Stimulated activated naive B cell treated with anti-CD40 and anti-IgM and Interleukin-4, amounts not matched to agents 10 μg/mL and 1 μg/mL and 100 μg/mL, for 72 hours (primary cell): Measurements from ENCODE around the gene SDHC.
"Not testable (repeated sequence)": the region's sequence is repeated elsewhere in the genome, so short reads cannot be mapped to it uniquely, and the experiment has no call there.

Source experiments
- ATAC-seq, 2 donors: fragments of 150-1000 bp; cut with Tn5 transposase; replicated peaks; 2 replicates each; pipeline ENCODE4 v1.10.0; 2021; ENCODE audit warnings: moderate library complexity in 1 of 2
- DNase-seq: peaks from one replicate; pipeline ENCODE4 v3.0.0; 2021
- H3K27ac Mint-ChIP-seq: one replicate; pipeline ENCODE4 v1.8.0; 2022; ENCODE audit warnings: mild to moderate bottlenecking, mixed read lengths
- H3K27me3 Mint-ChIP-seq, 2 donors: one replicate each; pipeline ENCODE4 v1.8.0; 2022; ENCODE audit warnings: mixed read lengths in 2 of 2
- H3K36me3 Mint-ChIP-seq, 2 donors: one replicate each; pipeline ENCODE4 v1.8.0; 2022; ENCODE audit warnings: mixed read lengths in 2 of 2, mild to moderate bottlenecking in 1 of 2
- H3K4me1 Mint-ChIP-seq, 2 donors: one replicate each; pipeline ENCODE4 v1.8.0; 2022; ENCODE audit warnings: mixed read lengths in 2 of 2, mild to moderate bottlenecking in 1 of 2
- H3K4me3 Mint-ChIP-seq, 2 donors: one replicate each; pipeline ENCODE4 v1.8.0; 2022; ENCODE audit warnings: mild to moderate bottlenecking in 2 of 2, mixed read lengths in 2 of 2, moderate library complexity in 1 of 2
- H3K9me3 Mint-ChIP-seq, 2 donors: one replicate each; pipeline ENCODE4 v1.8.0; 2022; ENCODE audit warnings: mixed read lengths in 2 of 2, mild to moderate bottlenecking in 1 of 2

The SDHC gene

GRCh38 chr1:161406551-161406950, 92.4 kb downstream of the SDHC start:
- not testable (repeated sequence) for H3K27me3 Mint-ChIP-seq, ATAC-seq, DNase-seq, H3K4me3 Mint-ChIP-seq, H3K9me3 Mint-ChIP-seq, H3K36me3 Mint-ChIP-seq, H3K27ac Mint-ChIP-seq
- peaks cover 12 to 15% of the 10 kb centered on the region in 2 donors for H3K4me1 Mint-ChIP-seq

DNA sequence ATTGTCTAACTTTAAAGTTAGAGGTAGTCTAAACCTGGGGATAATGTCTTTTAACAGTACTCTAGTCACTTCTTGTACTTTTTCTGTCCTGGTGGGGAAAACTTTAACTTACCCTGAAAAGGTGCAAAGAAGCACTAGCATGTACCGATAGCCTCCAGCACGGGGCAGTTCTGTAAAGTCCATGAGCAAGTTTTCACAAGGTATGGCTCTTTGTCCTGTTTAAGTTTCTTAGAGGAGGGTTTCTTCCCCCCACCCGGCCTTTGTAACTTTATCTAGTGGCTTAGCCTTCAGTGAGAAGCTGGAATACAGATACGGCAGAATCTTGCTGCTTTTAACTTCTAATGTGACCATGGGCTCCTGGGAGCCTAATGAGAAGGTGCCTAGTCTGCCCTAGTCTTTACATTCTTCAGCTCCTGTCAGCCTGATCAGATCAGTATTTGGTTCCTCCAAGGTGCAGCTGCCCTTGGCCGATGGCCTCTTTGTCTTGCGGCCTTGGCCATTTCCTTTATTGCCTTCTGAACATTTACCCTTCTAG, 93.3 kb downstream of the SDHC start:
- ATAC-seq (no peak), DNase-seq (no peak)
- Mint-ChIP-seq H3K9me3 (no peaks in the 10 kb centered on the region), H3K4me3 (no peak overlapping the region), H3K4me1 (peaks cover 12 to 15% of the 10 kb centered on the region in 2 donors), H3K27ac (no peak overlapping the region), H3K36me3 (peaks cover 2 to 3% of the 10 kb centered on the region in 2 donors), H3K27me3 (peaks cover 0 to 8% of the 10 kb centered on the region in 2 donors)

DNA sequence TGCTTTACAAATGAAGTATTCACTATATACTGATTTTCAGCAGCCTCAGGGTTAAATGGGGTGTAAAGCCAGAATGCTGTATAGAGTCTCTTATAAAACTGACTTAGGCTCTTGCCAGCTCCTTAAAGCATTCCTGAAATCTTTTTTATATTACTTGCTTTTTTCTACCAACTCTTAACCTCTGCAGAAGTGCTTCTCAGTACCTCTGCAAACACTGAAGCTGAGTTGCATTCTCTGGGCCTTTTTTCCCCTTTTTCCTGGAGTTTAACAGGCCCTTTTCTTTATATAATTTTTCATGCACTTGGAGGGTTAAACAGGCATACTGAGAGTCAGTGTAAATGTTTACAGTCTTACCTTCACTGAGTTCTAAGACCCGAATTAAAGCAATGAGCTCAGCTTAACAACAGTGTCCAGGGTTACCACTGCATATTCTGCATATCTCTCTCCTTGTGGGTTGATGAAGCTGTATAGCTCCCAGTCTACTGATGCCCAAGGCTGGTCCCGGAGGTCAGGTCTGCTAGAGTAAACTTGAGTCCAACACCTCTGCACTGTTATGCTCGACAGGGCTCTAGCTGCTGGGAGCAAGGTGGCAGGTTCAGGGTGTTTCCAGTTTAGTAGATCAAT, 94.4 kb downstream of the SDHC start:
- Mint-ChIP-seq H3K4me3 (no peak overlapping the region), H3K27ac (no peak overlapping the region), H3K4me1 (peaks cover 10 to 15% of the 10 kb centered on the region in 2 donors), H3K27me3 (peaks cover 0 to 7% of the 10 kb centered on the region in 2 donors), H3K36me3 (peaks cover 2 to 3% of the 10 kb centered on the region in 2 donors), H3K9me3 (no peaks in the 10 kb centered on the region)
- ATAC-seq = no peak
- DNase-seq = no peak

GRCh38 chr1:161409848-161410635, 95.9 kb downstream of the SDHC start:
- Mint-ChIP-seq H3K4me3 (peak overlapping the region in 1 of 2 donors; percentile 29), H3K27ac (peak overlapping the region; percentile 38), H3K4me1 (peaks cover 9 to 10% of the 10 kb centered on the region in 2 donors)
- H3K9me3 Mint-ChIP-seq, H3K36me3 Mint-ChIP-seq, ATAC-seq, H3K27me3 Mint-ChIP-seq, DNase-seq: not testable (repeated sequence)

GRCh38 chr1:161410636-161410970, 96.4 kb downstream of the SDHC start:
- not testable (repeated sequence) for DNase-seq, H3K27me3 Mint-ChIP-seq, ATAC-seq, H3K4me3 Mint-ChIP-seq, H3K9me3 Mint-ChIP-seq, H3K36me3 Mint-ChIP-seq, H3K27ac Mint-ChIP-seq
- H3K4me1 Mint-ChIP-seq = peaks cover 9 to 10% of the 10 kb centered on the region in 2 donors
